Esophagus (tissue), 2 donors: ENCODE measurements around the gene TEX53. TPM values are rescaled to one million over a fixed set of nuclear protein-coding genes. Genes with fewer than 3 reads are reported as not detected.

Experiments
- H3K27ac ChIP-seq, 2 donors: one replicate each; pipeline ENCODE4 v1.5.1; 2013; ENCODE audit warnings: low read depth in 2 of 2, mild to moderate bottlenecking in 2 of 2, inconsistent platforms in 1 of 2, low read length in 1 of 2, moderate library complexity in 1 of 2
- H3K27me3 ChIP-seq, 2 donors: one replicate each; pipeline ENCODE4 v1.6.1; 2013; ENCODE audit warnings: low read length in 2 of 2, control low read depth in 1 of 2, mild to moderate bottlenecking in 1 of 2; ENCODE audit not compliant: insufficient read depth in 2 of 2, control insufficient read depth in 1 of 2
- H3K36me3 ChIP-seq, 2 donors: one replicate each; pipeline ENCODE4 v1.6.1; 2013; ENCODE audit warnings: low read length in 1 of 2; ENCODE audit not compliant: control insufficient read depth in 2 of 2, insufficient read depth in 2 of 2
- H3K4me1 ChIP-seq, 2 donors: one replicate each; pipeline ENCODE4 v1.6.1; 2013; ENCODE audit warnings: low read length in 1 of 2; ENCODE audit not compliant: control insufficient read depth in 2 of 2, insufficient read depth in 2 of 2
- H3K4me3 ChIP-seq, 2 donors: one replicate each; pipeline ENCODE4 v1.5.1; 2013; ENCODE audit warnings: low read length in 2 of 2, mild to moderate bottlenecking in 2 of 2, low read depth in 1 of 2, moderate library complexity in 1 of 2
- H3K9me3 ChIP-seq, 2 donors: one replicate each; pipeline ENCODE4 v1.6.1; 2013; ENCODE audit warnings: mild to moderate bottlenecking in 2 of 2, low read depth in 1 of 2, low read length in 1 of 2, moderate library complexity in 1 of 2; ENCODE audit not compliant: control insufficient read depth in 2 of 2, insufficient read depth in 1 of 2
- WGBS, 2 donors: extraction: QIAGEN DNeasy Blood & Tissue Kit; methylation state at CpG; one replicate each; pipeline ENCODE4 v1.1.7; 2013; 5-methylcytosine and 5-hydroxymethylcytosine counted together
- polyA plus RNA-seq, 2 donors: library from polyadenylated mRNA; stranded (reverse); fragments of 200-250 nt; gene quantifications; one replicate each; pipeline ENCODE4 v1.2.3, GENCODE V29; 2013
- donor health status: healthy with polysubstance abuse.
- donor health status: Bipolar disorder and iron deficiency.

TEX53 gene
- polyA plus RNA-seq, 2 donors: not detected

- Histone ChIP-seq H3K4me1 (no peaks in the 10 kb centered on the region), H3K4me3 (no peak within 1 kb of the TSS), H3K36me3 (no peaks in the 10 kb centered on the region), H3K27me3 (no peaks in the 10 kb centered on the region), H3K9me3 (no peaks in the 10 kb centered on the region), H3K27ac (no peak within 1 kb of the TSS)
- WGBS, 2 donors: 55 to 56% methylated on average over 8 of the region's 8 CpGs
Measured at GRCh38 chr9:114681594-114682332, 24.2 kb upstream of the TEX53 start, which contains the start of gene TEX48. TEX48 (minus strand) TSS chr9:114682192; CDS start chr9:114671723, 10,469 bp downstream.

GRCh38 chr9:114680259-114681001, 22.8 kb upstream of the TEX53 start:
- no peaks in the 10 kb centered on the region for H3K27me3 ChIP-seq
- H3K9me3 ChIP-seq: no peaks in the 10 kb centered on the region
- 67 to 73% methylated on average over 8 of the region's 8 CpGs for WGBS, 2 donors
- no peaks in the 10 kb centered on the region for H3K4me1 ChIP-seq
- H3K4me3 ChIP-seq: no peak overlapping the region
- no peak overlapping the region for H3K27ac ChIP-seq
- H3K36me3 ChIP-seq: no peaks in the 10 kb centered on the region

GRCh38 chr9:114678795-114679194, 21.2 kb upstream of the TEX53 start:
- H3K27me3 ChIP-seq: no peaks in the 10 kb centered on the region
- no peak overlapping the region for H3K4me3 ChIP-seq
- H3K36me3 ChIP-seq: no peaks in the 10 kb centered on the region
- no peaks in the 10 kb centered on the region for H3K9me3 ChIP-seq
- no peaks in the 10 kb centered on the region for H3K4me1 ChIP-seq
- H3K27ac ChIP-seq: no peak overlapping the region

- H3K36me3 ChIP-seq: no peaks in the 10 kb centered on the region
- H3K4me3 ChIP-seq: no peak overlapping the region
- H3K27ac ChIP-seq: no peak overlapping the region
- WGBS, 2 donors: 72 to 78% methylated on average over 3 of the region's 3 CpGs
- H3K27me3 ChIP-seq: no peaks in the 10 kb centered on the region
- H3K9me3 ChIP-seq: no peaks in the 10 kb centered on the region
- H3K4me1 ChIP-seq: no peaks in the 10 kb centered on the region
Measured at GRCh38 chr9:114678130-114678529, 20.5 kb upstream of the TEX53 start.

GRCh38 chr9:114677418-114677817, 19.8 kb upstream of the TEX53 start:
- no peaks in the 10 kb centered on the region for H3K27me3 ChIP-seq
- H3K9me3 ChIP-seq: no peaks in the 10 kb centered on the region
- WGBS, 2 donors: 24 to 32% methylated on average over 3 of the region's 3 CpGs
- H3K4me1 ChIP-seq: no peaks in the 10 kb centered on the region
- no peaks in the 10 kb centered on the region for H3K36me3 ChIP-seq
- H3K4me3 ChIP-seq: no peak overlapping the region
- no peak overlapping the region for H3K27ac ChIP-seq

GRCh38 chr9:114676901-114677300, 19.3 kb upstream of the TEX53 start:
- H3K27me3 ChIP-seq: no peaks in the 10 kb centered on the region
- H3K4me3 ChIP-seq: no peak overlapping the region
- WGBS, 2 donors: 87 to 95% methylated on average over 4 of the region's 4 CpGs
- H3K4me1 ChIP-seq: no peaks in the 10 kb centered on the region
- no peaks in the 10 kb centered on the region for H3K36me3 ChIP-seq
- no peaks in the 10 kb centered on the region for H3K9me3 ChIP-seq
- no peak overlapping the region for H3K27ac ChIP-seq

- Histone ChIP-seq H3K36me3 (no peaks in the 10 kb centered on the region), H3K4me3 (no peak overlapping the region), H3K27me3 (no peaks in the 10 kb centered on the region), H3K9me3 (no peaks in the 10 kb centered on the region), H3K27ac (no peak overlapping the region), H3K4me1 (no peaks in the 10 kb centered on the region)
- WGBS, 2 donors: 76 to 88% methylated on average over 3 of the region's 3 CpGs
Measured at GRCh38 chr9:114674798-114675540, 17.4 kb upstream of the TEX53 start.

- Histone ChIP-seq H3K27me3 (no peaks in the 10 kb centered on the region), H3K9me3 (no peaks in the 10 kb centered on the region), H3K36me3 (no peaks in the 10 kb centered on the region), H3K27ac (no peak overlapping the region), H3K4me1 (no peaks in the 10 kb centered on the region), H3K4me3 (no peak overlapping the region)
- WGBS, 2 donors: 93 to 97% methylated on average over 2 of the region's 2 CpGs
Measured at GRCh38 chr9:114674076-114674797, 16.6 kb upstream of the TEX53 start.

GRCh38 chr9:114671605-114672004, 14.0 kb upstream of the TEX53 start:
- H3K36me3 ChIP-seq: no peaks in the 10 kb centered on the region
- no peak overlapping the region for H3K27ac ChIP-seq
- no peaks in the 10 kb centered on the region for H3K27me3 ChIP-seq
- 13 to 20% methylated on average over 1 of the region's 1 CpG for whole genome bisulfite sequencing, 2 donors
- H3K4me3 ChIP-seq: no peak overlapping the region
- H3K4me1 ChIP-seq: no peaks in the 10 kb centered on the region
- no peaks in the 10 kb centered on the region for H3K9me3 ChIP-seq
